SK-N-SH treated with all-trans-retinoic acid at 6 μM for 48 hours (cell line): ENCODE data around the gene SCPEP1.

Experiments
- CSDC2 ChIP-seq: fragments of 250-450 bp; sonication (Bioruptor Pico); IDR thresholded peaks from 2 replicates; pipeline ENCODE4 v1.5.0; 2020; ENCODE audit warnings: mild to moderate bottlenecking, moderate library complexity
- GLIS3 ChIP-seq: fragments of 250-450 bp; sonication (Bioruptor Pico); IDR thresholded peaks from 2 replicates; pipeline ENCODE4 v1.5.0; 2020; ENCODE audit warnings: mild to moderate bottlenecking, moderate library complexity
- ZC3H10 ChIP-seq: fragments of 250-450 bp; sonication (Bioruptor Pico); IDR thresholded peaks from 2 replicates; pipeline ENCODE4 v1.5.1; 2021; ENCODE audit warnings: mild to moderate bottlenecking, moderate library complexity
- ZFP3 ChIP-seq: fragments of 250-450 bp; sonication (Bioruptor Pico); IDR thresholded peaks from 2 replicates; pipeline ENCODE4 v1.5.0; 2020; ENCODE audit warnings: mild to moderate bottlenecking, moderate library complexity
- ZFP30 ChIP-seq: fragments of 450-650 bp; formaldehyde crosslinking; IDR thresholded peaks from 2 replicates; pipeline ENCODE4 v1.5.0; 2022; ENCODE audit warnings: mild to moderate bottlenecking, moderate library complexity
- TF ChIP-seq, protein P1 (sequence below): fragments of 250-450 bp; sonication (Bioruptor Pico); IDR thresholded peaks from 2 replicates; pipeline ENCODE4 v1.8.0; 2020; ENCODE audit warnings: mild to moderate bottlenecking, moderate library complexity, borderline replicate concordance

DNA sequence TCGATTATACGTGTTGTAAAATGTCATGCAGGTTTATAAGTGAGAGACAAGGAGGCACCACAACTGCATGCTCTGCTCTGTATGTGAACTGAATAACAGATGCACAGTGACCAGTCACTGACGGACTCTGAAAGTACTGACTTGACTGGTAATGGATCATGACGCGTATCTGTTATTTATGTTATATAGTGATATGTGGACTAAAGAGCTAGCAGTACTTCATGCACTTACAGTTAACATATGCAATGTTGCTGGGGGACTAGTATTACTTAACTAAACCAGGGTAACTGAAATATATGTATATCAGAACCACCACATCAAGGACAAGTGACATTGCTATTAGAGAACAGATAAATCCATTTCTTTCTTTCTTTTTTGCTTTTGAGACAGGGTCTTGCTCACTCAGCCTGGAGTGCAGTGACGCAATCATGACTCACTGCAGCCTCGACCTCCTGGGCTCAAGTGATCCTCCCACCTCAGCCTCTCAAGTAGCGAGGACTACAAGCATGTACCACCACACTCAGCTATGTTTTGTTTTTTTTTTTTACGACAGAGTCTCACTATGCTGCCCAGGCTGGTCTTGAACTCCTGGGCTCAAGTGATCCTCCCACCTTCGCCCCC is 34.3 kb upstream of the SCPEP1 start:
- TF ChIP-seq, protein P1, sequence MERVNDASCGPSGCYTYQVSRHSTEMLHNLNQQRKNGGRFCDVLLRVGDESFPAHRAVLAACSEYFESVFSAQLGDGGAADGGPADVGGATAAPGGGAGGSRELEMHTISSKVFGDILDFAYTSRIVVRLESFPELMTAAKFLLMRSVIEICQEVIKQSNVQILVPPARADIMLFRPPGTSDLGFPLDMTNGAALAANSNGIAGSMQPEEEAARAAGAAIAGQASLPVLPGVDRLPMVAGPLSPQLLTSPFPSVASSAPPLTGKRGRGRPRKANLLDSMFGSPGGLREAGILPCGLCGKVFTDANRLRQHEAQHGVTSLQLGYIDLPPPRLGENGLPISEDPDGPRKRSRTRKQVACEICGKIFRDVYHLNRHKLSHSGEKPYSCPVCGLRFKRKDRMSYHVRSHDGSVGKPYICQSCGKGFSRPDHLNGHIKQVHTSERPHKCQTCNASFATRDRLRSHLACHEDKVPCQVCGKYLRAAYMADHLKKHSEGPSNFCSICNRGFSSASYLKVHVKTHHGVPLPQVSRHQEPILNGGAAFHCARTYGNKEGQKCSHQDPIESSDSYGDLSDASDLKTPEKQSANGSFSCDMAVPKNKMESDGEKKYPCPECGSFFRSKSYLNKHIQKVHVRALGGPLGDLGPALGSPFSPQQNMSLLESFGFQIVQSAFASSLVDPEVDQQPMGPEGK (CRISPR knock-in tag): no peak
- TF ChIP-seq ZFP30 (CRISPR knock-in tag) (no peak), ZFP3 (no peak), CSDC2 (no peak), ZC3H10 (CRISPR knock-in tag) (no peak), GLIS3 (CRISPR knock-in tag) (no peak)
